Measurements from ENCODE around the gene SMAGP. TPM values are rescaled to one million over a fixed set of nuclear protein-coding genes. Genes with fewer than 3 reads are reported as not detected.

The SMAGP gene
- total RNA-seq, 6 experiments from 2014 or later: 2.9 to 9.7 (median 5.6) TPM

DNA sequence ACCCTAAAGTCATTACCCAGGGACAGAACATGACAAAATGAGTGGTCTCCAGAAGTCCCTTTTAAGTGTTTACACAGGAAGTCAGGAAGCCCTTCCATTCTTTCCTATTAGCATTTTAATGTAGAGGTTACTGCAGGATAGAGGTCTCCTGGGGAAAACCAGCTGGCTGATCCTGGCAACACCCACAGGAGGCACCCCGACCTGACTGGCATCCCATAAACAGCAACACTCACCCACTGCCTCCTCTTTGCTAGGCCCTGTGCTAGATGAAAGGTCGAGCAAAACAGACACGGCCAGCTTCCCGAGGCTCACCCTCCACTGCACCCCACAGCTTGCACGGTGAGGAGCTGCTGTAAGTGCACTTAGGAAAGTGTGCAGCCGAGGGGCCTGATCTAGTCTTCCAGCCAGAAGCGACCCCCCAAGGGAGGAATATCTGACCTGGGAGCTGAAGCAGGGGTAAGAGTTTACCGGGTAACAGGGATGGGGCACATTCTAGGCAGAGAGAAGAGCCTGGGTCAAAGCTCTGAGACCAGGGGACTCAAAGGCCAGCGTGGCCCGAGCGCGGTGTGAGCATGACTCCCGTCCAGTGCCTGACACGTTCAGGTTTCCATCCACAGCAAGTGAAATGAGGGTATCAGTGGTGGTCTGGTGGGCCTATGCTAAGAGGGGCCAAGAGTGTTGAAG, 22.6 kb downstream of the SMAGP start:
- intact Hi-C loops (cut with DNase I): loop anchor here in 1 of 2 donors (10.0 kb wide), 1 partner anchor 193 kb away; no protein-coding TSS in a partner anchor
- 84% methylated on average over 6 of the region's 14 CpGs for WGBS (ENCODE audit: insufficient coverage, low coverage, low lambda C conversion rate, missing lambda C conversion rate)
- Histone ChIP-seq H3K9me3 (no peaks in the 10 kb centered on the region), H3K36me3 (peaks cover 0 to 19% (median 3%) of the 10 kb centered on the region in 4 donors), H3K4me1 (peaks cover 0 to 9% (median 0%) of the 10 kb centered on the region in 4 donors), H3K27me3 (no peaks in the 10 kb centered on the region), H3K4me3 (no peak overlapping the region), H3K27ac (no peak overlapping the region)
- DNase-seq (no peak), ATAC-seq (peak in 1 of 4 donors; percentile 9)
- no peak for TF ChIP-seq POLR2A (IDR thresholded peaks at IDR 0.05)
- TF ChIP-seq, protein P1, sequence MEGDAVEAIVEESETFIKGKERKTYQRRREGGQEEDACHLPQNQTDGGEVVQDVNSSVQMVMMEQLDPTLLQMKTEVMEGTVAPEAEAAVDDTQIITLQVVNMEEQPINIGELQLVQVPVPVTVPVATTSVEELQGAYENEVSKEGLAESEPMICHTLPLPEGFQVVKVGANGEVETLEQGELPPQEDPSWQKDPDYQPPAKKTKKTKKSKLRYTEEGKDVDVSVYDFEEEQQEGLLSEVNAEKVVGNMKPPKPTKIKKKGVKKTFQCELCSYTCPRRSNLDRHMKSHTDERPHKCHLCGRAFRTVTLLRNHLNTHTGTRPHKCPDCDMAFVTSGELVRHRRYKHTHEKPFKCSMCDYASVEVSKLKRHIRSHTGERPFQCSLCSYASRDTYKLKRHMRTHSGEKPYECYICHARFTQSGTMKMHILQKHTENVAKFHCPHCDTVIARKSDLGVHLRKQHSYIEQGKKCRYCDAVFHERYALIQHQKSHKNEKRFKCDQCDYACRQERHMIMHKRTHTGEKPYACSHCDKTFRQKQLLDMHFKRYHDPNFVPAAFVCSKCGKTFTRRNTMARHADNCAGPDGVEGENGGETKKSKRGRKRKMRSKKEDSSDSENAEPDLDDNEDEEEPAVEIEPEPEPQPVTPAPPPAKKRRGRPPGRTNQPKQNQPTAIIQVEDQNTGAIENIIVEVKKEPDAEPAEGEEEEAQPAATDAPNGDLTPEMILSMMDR (IDR thresholded peaks at IDR 0.05): no peak

DNA sequence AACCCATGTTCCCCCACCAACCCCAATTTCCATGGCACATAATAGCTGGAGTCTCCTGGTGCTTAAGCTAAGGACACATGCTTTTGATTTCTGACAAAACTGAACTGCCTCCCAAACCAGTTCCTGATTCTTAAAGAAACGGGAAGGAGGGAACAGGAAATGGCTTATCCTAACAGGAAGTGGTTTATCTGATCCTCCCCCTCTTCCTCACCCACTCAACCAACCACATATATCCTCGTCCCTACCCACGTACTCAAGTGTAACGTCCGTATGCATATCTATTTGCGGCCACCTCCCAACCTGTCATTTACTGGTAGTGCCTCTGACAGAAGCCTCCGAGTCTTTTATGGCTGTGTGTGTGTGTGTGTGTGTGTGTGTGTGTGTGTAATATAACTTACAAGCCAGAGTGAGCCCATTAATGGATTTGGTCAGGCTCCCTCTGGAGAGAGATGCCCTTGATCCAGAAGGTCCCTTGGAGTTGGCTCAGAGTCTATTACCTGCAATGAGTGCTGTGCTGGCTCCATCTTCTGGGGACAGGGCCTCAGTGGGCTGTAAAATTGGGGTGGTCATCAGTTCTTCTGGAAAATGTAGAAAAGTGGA, 23.9 kb downstream of the SMAGP start:
- Histone ChIP-seq H3K27ac (peak overlapping the region in 1 of 3 donors; percentile 29), H3K4me1 (peaks cover 0 to 9% (median 0%) of the 10 kb centered on the region in 4 donors), H3K9me3 (no peaks in the 10 kb centered on the region), H3K4me3 (no peak overlapping the region), H3K36me3 (peaks cover 0 to 32% (median 13%) of the 10 kb centered on the region in 4 donors), H3K27me3 (no peaks in the 10 kb centered on the region)
- ATAC-seq (peak; percentile 61 to 80 (median 72)), DNase-seq (no peak)
- intact Hi-C loops (cut with DNase I): loop anchor here in 1 of 2 donors (10.0 kb wide), 1 partner anchor 192 kb away; no protein-coding TSS in a partner anchor
- peak; percentile 33 for TF ChIP-seq POLR2A (IDR thresholded peaks at IDR 0.05)
- TF ChIP-seq, protein P1 (IDR thresholded peaks at IDR 0.05): peak in 2 of 4 donors; percentile 5 to 21
- 39% methylated on average over 6 of the region's 7 CpGs for WGBS (ENCODE audit: insufficient coverage, low coverage, low lambda C conversion rate, missing lambda C conversion rate)

DNA sequence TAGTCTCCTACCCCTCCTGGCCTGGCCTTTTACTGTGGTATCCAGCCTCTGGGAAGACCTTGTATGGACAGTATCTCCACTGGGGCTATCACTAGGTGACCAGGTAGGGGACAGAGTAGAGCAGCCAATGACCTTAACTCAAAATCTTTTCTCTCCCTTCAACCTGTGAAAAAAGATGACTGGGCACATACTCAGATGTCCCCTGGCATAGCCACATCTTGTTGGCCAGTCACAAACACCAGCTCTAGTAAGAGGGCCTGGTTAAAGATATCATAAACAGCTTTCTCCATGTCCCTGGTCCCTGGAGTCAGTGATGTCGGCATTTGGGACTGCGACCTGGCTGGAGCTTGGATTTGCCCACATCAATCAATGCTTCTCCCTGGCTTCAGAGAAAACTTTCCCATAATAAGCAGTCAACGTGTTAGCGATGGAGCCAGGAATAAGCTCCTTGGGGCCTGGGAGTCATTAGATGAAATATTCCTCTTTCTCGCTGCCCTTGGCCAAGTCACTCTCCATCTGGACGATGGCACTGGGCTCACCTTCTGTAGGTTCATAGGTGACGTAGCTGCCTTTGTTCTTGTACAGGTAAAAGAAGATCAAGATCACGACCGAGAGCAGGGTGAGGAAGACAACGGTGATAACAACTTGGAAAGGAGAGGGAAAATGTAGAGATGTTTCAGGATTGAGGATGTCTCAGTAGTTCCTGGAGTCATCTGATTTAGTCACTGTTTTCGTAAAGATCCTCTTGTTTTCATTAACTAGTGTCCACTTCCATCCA, 24.6 kb downstream of the SMAGP start:
- Histone ChIP-seq H3K4me3 (no peak overlapping the region), H3K4me1 (peaks cover 0 to 11% (median under 1%) of the 10 kb centered on the region in 4 donors), H3K27me3 (no peaks in the 10 kb centered on the region), H3K27ac (peak overlapping the region in 1 of 3 donors; percentile 29), H3K9me3 (no peaks in the 10 kb centered on the region), H3K36me3 (peaks cover 0 to 39% (median 16%) of the 10 kb centered on the region in 4 donors)
- intact Hi-C loops (cut with DNase I): loop anchor here in 1 of 2 donors (10.0 kb wide), 1 partner anchor 191 kb away; no protein-coding TSS in a partner anchor
- WGBS (ENCODE audit: insufficient coverage, low coverage, low lambda C conversion rate, missing lambda C conversion rate): 92% methylated on average over 3 of the region's 11 CpGs
- ATAC-seq (no peak), DNase-seq (no peak)
- TF ChIP-seq, protein P1 (IDR thresholded peaks at IDR 0.05): no peak
- TF ChIP-seq POLR2A (IDR thresholded peaks at IDR 0.05): no peak

DNA sequence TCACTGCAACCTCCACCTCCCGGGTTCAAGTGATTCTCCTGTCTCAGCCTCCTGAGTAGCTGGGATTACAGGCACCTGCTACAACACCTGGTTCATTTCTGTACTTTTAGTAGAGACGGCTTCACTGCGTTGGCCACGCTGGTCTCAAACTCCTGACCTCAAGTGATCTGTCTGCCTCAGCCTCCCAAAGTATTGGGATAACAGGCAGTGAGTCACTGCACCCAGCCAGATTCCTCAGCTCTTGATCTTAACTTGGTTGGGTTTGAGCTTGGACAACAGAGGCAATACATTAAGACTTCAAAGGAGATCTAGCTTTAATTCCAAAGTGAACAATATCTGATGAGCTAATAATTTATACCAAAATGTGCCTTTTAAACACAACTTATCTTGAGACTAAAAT, 25.9 kb downstream of the SMAGP start:
- Histone ChIP-seq H3K36me3 (peaks cover 0 to 44% (median 19%) of the 10 kb centered on the region in 4 donors), H3K27ac (no peak overlapping the region), H3K4me1 (peaks cover 0 to 18% (median 6%) of the 10 kb centered on the region in 4 donors), H3K4me3 (no peak overlapping the region), H3K9me3 (no peaks in the 10 kb centered on the region), H3K27me3 (no peaks in the 10 kb centered on the region)
- no peak for TF ChIP-seq POLR2A (IDR thresholded peaks at IDR 0.05)
- TF ChIP-seq, protein P1 (IDR thresholded peaks at IDR 0.05): no peak
- no peak for DNase-seq
- intact Hi-C loops (cut with DNase I): loop anchor here in 1 of 2 donors (10.0 kb wide), 1 partner anchor 189 kb away; no protein-coding TSS in a partner anchor
- no peak for ATAC-seq
- WGBS (ENCODE audit: insufficient coverage, low coverage, low lambda C conversion rate, missing lambda C conversion rate): 74% methylated on average over 4 of the region's 4 CpGs

Data from right lobe of liver (tissue), 6 donors.